OCI-LY7 (cell line): ENCODE results near the gene TM2D1. TPM values are rescaled to one million over a fixed set of nuclear protein-coding genes. Genes with fewer than 3 reads are reported as not detected.

Source experiments
- BruUV-seq: library from RNA; stranded (reverse); fragments of 400-500 nt; replicated peaks from 2 replicates; lab custom pipeline; 2021; lab: Mats Ljungman, UMichigan
- CTCF ChIA-PET: fragments of 300-600 bp; sonication (Branson Sonifier 250); formaldehyde crosslinking; loops from one replicate; lab custom pipeline; 2022; ENCODE audit warnings: antibody characterized with exemption; ENCODE audit not compliant: unreplicated experiment; lab: Charles Lee
- POLR2A ChIA-PET: fragments of 300-600 bp; sonication (Branson Sonifier 250); formaldehyde crosslinking; loops from one replicate; lab custom pipeline; 2022; ENCODE audit warnings: antibody characterized with exemption; lab: Charles Lee
- DNase-seq: peaks from one replicate; pipeline ENCODE4 v3.0.0-alpha.2; 2015; ENCODE audit warnings: low spot score
- H2AFZ ChIP-seq: fragments of 200-600 bp; sonication (generic), shearing (Covaris generic); 2 replicates; pipeline ENCODE4 v1.6.1; 2014; ENCODE audit warnings: mild to moderate bottlenecking, antibody characterized with exemption, low read length, moderate library complexity
- H3K27ac ChIP-seq: fragments of 200-600 bp; sonication (generic); 2 replicates; pipeline ENCODE4 v1.5.1; 2014; ENCODE audit warnings: mixed run types, low read depth, mild to moderate bottlenecking, moderate library complexity, low read length, inconsistent platforms; ENCODE audit not compliant: poor library complexity, severe bottlenecking
- H3K36me3 ChIP-seq: fragments of 200-600 bp; sonication (generic); 2 replicates; pipeline ENCODE4 v1.6.1; 2014; ENCODE audit warnings: mild to moderate bottlenecking, antibody characterized with exemption, low read length, moderate library complexity, mixed read lengths; ENCODE audit not compliant: insufficient read depth
- H3K4me1 ChIP-seq: fragments of 200-600 bp; sonication (generic); 2 replicates; pipeline ENCODE4 v1.5.1; 2014; ENCODE audit warnings: mild to moderate bottlenecking, low read length; ENCODE audit not compliant: insufficient read depth, poor library complexity, severe bottlenecking
- H3K4me2 ChIP-seq: fragments of 200-600 bp; sonication (generic); 2 replicates; pipeline ENCODE4 v1.6.1; 2014; ENCODE audit warnings: mild to moderate bottlenecking, low read length
- H3K4me3 ChIP-seq: fragments of 200-600 bp; sonication (generic); 2 replicates; pipeline ENCODE4 v1.5.1; 2014; ENCODE audit warnings: mild to moderate bottlenecking, low read depth, low read length; ENCODE audit not compliant: poor library complexity, severe bottlenecking
- H3K79me2 ChIP-seq: fragments of 200-600 bp; sonication (generic); 2 replicates; pipeline ENCODE4 v1.6.1; 2016; ENCODE audit warnings: low read depth, mild to moderate bottlenecking, low read length, moderate library complexity, mixed read lengths; ENCODE audit not compliant: insufficient read depth
- H3K9me2 ChIP-seq: fragments of 200-600 bp; sonication (generic); 2 replicates; pipeline ENCODE4 v1.6.1; 2016; ENCODE audit warnings: mild to moderate bottlenecking, low read length, mixed read lengths; ENCODE audit not compliant: insufficient read depth
- H3K9me3 ChIP-seq: fragments of 200-600 bp; sonication (generic); 2 replicates; pipeline ENCODE4 v1.6.1; 2014; ENCODE audit warnings: mild to moderate bottlenecking, mixed run types, low read length, mixed read lengths
- H4K20me1 ChIP-seq: fragments of 200-600 bp; sonication (generic); 2 replicates; pipeline ENCODE4 v1.6.1; 2014; ENCODE audit warnings: mild to moderate bottlenecking, antibody characterized with exemption, low read length, moderate library complexity, mixed read lengths; ENCODE audit not compliant: insufficient read depth
- EZH2phosphoT487 ChIP-seq: fragments of 200-600 bp; sonication (generic); IDR thresholded peaks from 2 replicates; pipeline ENCODE4 v1.6.1; 2018; ENCODE audit warnings: low read depth, borderline replicate concordance, mild to moderate bottlenecking, mixed run types, antibody characterized with exemption, low read length, moderate library complexity, mixed read lengths
- intact Hi-C: fragments of 100-400 bp; cut with micrococcal nuclease; formaldehyde crosslinking; loops from one replicate; pipeline ENCODE4 v1.10.0; 2022; ENCODE audit not compliant: unreplicated experiment
- total RNA-seq, 2 experiments: library from RNA; depleted of rRNA in 1 of 2; stranded (reverse); fragments of >200 nt in 1 of 2; shearing (Covaris generic) in 1 of 2; gene quantifications; 2 replicates each; pipeline ENCODE4 v1.2.3, GENCODE V29; 2014 to 2022
- TF ChIP-seq, protein P1 (sequence below): fragments of 200-600 bp; sonication (generic); conservative IDR thresholded peaks from 2 replicates; pipeline ENCODE4 v1.5.1; 2014; ENCODE audit warnings: mild to moderate bottlenecking, antibody characterized with exemption, low read length, moderate library complexity, mixed read lengths

TM2D1 gene
- total RNA-seq, 2 experiments from 2014 or later, result 34.9 to 44.9 TPM

GRCh38 chr1:61757950-61758349 lies 33.0 kb upstream of the TM2D1 start:
- no peak overlapping the region for H3K4me2 ChIP-seq
- no peaks in the 10 kb centered on the region for H4K20me1 ChIP-seq
- H3K79me2 ChIP-seq, result no peaks in the 10 kb centered on the region
- intact Hi-C loops, result no loop called here
- no peaks in the 10 kb centered on the region for H3K9me2 ChIP-seq
- POLR2A ChIA-PET, result interaction anchor here (0.6 to 1.0 kb wide), 2 partner anchors 9 to 52 kb away, joined by 4 read pairs; no protein-coding TSS in a partner anchor
- H3K4me3 ChIP-seq, result no peak overlapping the region
- H3K36me3 ChIP-seq, result no peaks in the 10 kb centered on the region
- H2AFZ ChIP-seq, result no peak overlapping the region
- TF ChIP-seq EZH2phosphoT487, result no peak
- TF ChIP-seq, protein P1, sequence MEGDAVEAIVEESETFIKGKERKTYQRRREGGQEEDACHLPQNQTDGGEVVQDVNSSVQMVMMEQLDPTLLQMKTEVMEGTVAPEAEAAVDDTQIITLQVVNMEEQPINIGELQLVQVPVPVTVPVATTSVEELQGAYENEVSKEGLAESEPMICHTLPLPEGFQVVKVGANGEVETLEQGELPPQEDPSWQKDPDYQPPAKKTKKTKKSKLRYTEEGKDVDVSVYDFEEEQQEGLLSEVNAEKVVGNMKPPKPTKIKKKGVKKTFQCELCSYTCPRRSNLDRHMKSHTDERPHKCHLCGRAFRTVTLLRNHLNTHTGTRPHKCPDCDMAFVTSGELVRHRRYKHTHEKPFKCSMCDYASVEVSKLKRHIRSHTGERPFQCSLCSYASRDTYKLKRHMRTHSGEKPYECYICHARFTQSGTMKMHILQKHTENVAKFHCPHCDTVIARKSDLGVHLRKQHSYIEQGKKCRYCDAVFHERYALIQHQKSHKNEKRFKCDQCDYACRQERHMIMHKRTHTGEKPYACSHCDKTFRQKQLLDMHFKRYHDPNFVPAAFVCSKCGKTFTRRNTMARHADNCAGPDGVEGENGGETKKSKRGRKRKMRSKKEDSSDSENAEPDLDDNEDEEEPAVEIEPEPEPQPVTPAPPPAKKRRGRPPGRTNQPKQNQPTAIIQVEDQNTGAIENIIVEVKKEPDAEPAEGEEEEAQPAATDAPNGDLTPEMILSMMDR, result no peak
- no peaks in the 10 kb centered on the region for H3K4me1 ChIP-seq
- H3K9me3 ChIP-seq, result no peaks in the 10 kb centered on the region
- CTCF ChIA-PET, result no interaction called here
- DNase-seq, result no peak
- no TSS peak for BruUV-seq
- no peak overlapping the region for H3K27ac ChIP-seq

- TF ChIP-seq EZH2phosphoT487, result no peak
- TF ChIP-seq, protein P1, result no peak
- Histone ChIP-seq H3K9me2 (no peaks in the 10 kb centered on the region), H3K36me3 (no peaks in the 10 kb centered on the region), H4K20me1 (no peaks in the 10 kb centered on the region), H2AFZ (no peak overlapping the region), H3K79me2 (no peaks in the 10 kb centered on the region), H3K4me3 (no peak overlapping the region), H3K27ac (no peak overlapping the region), H3K4me1 (no peaks in the 10 kb centered on the region), H3K4me2 (no peak overlapping the region), H3K9me3 (no peaks in the 10 kb centered on the region)
- BruUV-seq, result no TSS peak
- POLR2A ChIA-PET, result interaction anchor here (1.0 kb wide), 1 partner anchor 11 kb away, joined by 4 read pairs; no protein-coding TSS in a partner anchor
- intact Hi-C loops, result no loop called here
- CTCF ChIA-PET, result no interaction called here
- DNase-seq, result no peak
These were observed 31.8 kb upstream of the TM2D1 start for GRCh38 chr1:61756773-61757172.

GRCh38 chr1:61754545-61754944 lies 29.6 kb upstream of the TM2D1 start:
- no peaks in the 10 kb centered on the region for H3K4me1 ChIP-seq
- CTCF ChIA-PET, result no interaction called here
- no peaks in the 10 kb centered on the region for H3K9me3 ChIP-seq
- H3K27ac ChIP-seq, result no peak overlapping the region
- no peaks in the 10 kb centered on the region for H3K9me2 ChIP-seq
- no peaks in the 10 kb centered on the region for H4K20me1 ChIP-seq
- TF ChIP-seq, protein P1, result no peak
- TF ChIP-seq EZH2phosphoT487, result no peak
- BruUV-seq, result no TSS peak
- no peak overlapping the region for H2AFZ ChIP-seq
- DNase-seq, result no peak
- no peak overlapping the region for H3K4me3 ChIP-seq
- POLR2A ChIA-PET, result interaction anchor here (0.6 kb wide), 1 partner anchor 322 kb away, joined by 4 read pairs; no protein-coding TSS in a partner anchor
- no peaks in the 10 kb centered on the region for H3K36me3 ChIP-seq
- intact Hi-C loops, result no loop called here
- H3K79me2 ChIP-seq, result no peaks in the 10 kb centered on the region
- H3K4me2 ChIP-seq, result no peak overlapping the region
